Measurements from ENCODE around the gene APP. TPM values are rescaled to one million over a fixed set of nuclear protein-coding genes. Genes with fewer than 3 reads are reported as not detected.

The APP gene
- total RNA-seq, 1 donor from 2014 or later = 321 TPM

GRCh38 chr21:25884311-25884710 lies 286.3 kb downstream of the APP start:
- intact Hi-C loops (cut with DNase I) = no loop called here
- ATAC-seq = no peak
- DNase-seq (ENCODE audit: missing footprints) = no peak

DNA sequence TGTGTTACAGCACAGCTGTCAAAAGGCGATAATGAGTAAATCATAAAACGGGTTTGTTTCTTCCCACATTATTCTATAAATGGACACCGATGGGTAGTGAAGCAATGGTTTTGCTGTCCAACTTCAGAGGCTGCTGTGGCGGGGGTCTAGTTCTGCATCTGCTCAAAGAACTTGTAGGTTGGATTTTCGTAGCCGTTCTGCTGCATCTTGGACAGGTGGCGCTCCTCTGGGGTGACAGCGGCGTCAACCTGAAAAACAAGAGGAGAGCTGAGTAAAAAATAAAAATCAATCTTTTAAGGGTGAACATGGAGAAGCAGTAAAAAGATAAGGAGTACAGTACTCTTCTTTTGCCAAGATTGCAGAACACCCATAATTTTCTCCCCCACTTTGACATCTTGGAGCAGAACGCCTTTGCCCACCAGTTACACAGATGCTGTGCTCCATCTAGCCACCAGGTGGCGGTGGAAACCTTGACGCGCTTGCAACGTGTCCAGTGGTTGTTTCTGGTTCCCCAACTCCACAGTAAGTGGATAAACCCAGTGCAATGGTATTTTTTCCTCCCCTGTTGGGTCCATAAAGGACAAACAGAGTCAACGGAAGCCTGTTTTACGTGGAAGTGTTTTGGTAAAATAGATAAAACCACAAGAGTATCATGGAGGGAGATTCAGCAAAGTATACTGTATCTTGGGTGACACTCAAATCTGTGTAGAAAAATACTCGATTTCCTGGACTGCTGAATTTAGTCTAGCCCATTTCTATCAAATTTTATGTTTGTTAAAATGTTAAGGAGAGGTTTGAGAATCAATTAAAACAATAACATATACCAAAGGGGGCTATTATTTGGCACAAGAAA lies 288.8 kb downstream of the APP start:
- ATAC-seq (peak; percentile 76), DNase-seq (ENCODE audit: missing footprints) (peak; percentile 82)
- intact Hi-C loops (cut with DNase I) = loop anchor here (1.0 to 2.0 kb wide), 2 partner anchors 289 to 833 kb away; partner anchors contain the start of gene APP

DNA sequence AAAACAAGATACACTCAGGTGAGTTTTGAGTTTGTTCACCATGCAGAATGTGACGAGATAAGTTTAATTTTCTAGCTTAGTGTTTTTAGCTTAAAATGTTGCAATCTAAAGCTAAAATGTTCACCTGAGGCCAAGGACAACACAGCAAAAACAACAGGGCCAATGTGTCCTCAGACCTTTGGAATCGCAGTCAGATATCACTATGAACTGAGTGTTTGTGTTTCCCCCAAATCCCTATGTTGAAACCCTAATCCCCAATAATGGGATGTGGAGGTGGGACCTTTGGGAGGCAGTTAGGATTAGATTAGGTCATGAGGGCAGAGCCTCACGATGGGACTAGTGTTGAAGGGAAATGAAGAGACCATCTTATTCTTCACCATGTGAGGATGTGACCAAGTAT lies 291.4 kb downstream of the APP start:
- DNase-seq (ENCODE audit: missing footprints) (no peak), ATAC-seq (no peak)
- intact Hi-C loops (cut with DNase I) = no loop called here

GRCh38 chr21:25878344-25878743 lies 292.2 kb downstream of the APP start:
- ATAC-seq (no peak), DNase-seq (ENCODE audit: missing footprints) (no peak)
- intact Hi-C loops (cut with DNase I) = no loop called here

DNA sequence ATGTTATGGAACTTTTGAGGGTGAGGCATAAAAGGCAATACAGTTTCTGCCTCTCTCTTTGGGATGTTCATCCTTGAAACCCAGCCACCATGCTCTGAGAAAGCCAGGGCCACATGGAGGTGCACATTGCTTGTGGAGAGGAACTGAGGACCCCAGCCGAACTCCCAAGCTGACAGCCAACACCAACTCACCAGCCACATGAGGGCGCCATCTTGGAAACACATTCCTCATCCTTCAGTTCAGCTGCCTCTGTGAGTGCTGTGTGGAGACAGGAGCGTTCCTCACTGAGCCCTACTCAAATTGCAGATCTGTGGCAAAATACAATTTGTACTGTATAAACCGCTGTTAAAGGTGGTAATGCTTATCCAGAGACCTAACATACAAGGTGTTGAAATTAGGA lies 298.3 kb downstream of the APP start:
- DNase-seq (ENCODE audit: missing footprints) (no peak), ATAC-seq (no peak)
- intact Hi-C loops (cut with DNase I) = no loop called here

GRCh38 chr21:25871566-25871965 lies 299.0 kb downstream of the APP start:
- no peak for DNase-seq (ENCODE audit: missing footprints)
- no peak for ATAC-seq
- intact Hi-C loops (cut with DNase I) = no loop called here

DNA sequence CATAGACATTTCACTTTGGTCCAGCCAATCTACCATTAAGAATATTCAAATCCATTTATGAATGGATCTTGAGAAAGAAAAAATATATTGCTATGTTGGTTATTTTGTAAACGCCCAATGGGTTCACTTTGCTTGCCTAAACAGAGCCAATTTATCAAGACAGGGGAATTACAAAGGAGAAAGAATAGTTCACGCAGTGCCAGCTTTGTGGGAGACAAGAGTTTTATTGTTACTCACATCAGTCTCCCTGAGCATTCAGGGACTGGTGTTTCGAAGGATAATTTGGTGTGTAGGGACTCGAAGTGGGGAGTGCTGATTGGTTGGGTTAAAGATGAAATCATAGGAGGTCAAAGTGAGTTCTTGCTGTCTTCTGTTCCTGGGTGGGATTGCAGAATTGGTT lies 300.5 kb downstream of the APP start:
- intact Hi-C loops (cut with DNase I) = no loop called here
- ATAC-seq = no peak
- DNase-seq (ENCODE audit: missing footprints) = no peak

DNA sequence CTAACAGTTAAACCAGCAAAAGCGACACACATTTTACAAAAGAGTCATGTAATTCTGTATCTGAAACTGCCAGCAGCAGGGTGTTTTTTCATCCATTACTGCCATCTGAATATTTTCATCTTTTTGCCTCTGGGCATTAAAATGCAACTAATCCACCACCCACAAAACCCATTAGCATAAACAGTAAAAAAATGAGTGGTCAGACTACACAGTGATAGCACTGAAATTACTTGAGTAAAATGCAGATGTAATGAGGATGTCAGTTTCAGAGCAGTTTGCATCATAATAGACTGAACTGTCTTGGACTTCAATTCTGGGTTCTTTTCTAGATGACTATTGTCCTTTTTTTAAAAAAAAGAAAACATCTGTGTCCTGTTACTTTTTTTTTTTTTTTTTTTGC lies 303.5 kb downstream of the APP start:
- intact Hi-C loops (cut with DNase I) = no loop called here
- ATAC-seq (no peak), DNase-seq (ENCODE audit: missing footprints) (no peak)

DNA sequence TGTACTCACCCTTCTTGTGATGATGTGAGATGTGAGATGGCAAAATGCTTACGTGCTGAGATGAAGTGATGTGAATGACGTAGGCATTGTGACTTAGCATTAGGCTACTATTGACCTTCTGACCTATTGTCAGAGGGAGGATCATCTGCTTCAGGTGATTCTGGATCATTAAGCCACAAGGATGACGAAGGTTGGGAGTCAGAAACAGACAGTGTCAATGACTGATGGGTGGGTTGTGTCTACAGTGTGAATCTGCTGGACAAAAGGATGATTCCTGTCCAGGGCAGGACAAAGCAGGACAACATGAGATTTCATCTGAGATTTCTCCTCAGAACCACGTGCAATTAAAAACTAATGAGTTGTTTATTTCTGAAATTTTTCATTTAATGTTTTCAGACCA lies 306.8 kb downstream of the APP start:
- DNase-seq (ENCODE audit: missing footprints) (no peak), ATAC-seq (no peak)
- intact Hi-C loops (cut with DNase I) = no loop called here

DNA sequence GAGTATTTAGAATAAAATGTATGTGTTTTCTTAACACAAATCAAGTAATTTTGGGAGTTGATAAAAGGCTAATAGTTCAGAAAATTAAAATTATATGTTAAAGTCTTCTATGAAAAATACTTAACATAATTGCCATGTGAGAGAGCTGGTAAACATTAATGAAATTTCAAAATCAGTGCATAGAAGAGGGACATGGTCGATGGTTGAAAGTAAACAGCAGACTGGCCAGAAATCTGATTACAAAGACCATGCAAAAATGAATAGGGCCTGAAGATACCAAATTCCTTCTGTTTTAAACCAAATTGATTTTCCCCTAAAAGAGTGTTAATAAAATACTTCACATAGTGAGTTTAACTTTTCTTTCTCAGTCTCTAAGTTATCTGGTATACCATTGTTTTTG lies 307.5 kb downstream of the APP start:
- DNase-seq (ENCODE audit: missing footprints) (no peak), ATAC-seq (no peak)

GRCh38 chr21:25862596-25862995 lies 308.0 kb downstream of the APP start:
- DNase-seq (ENCODE audit: missing footprints) (no peak), ATAC-seq (no peak)
- intact Hi-C loops (cut with DNase I) = no loop called here

More for the DNA sequence above, 307.5 kb downstream of the APP start:
- intact Hi-C loops (cut with DNase I) = no loop called here

DNA sequence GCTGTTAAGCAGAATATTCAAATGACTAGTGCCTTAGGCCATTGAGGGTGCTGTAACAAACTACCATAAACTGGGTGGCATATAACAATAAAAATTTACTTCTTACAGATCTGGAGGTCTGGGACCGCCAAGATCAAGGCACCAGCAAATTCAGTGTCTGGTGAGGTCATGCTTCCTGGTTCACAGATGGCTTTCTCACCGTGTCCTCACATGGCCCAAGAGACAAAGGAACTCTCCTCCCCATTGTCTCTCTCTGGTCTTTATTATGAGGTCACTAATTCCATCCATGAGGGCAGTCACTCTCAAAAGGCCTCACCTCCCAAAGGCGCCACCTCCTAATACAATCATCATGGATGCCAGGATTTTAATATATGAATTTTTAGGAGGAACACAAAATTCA lies 308.5 kb downstream of the APP start:
- no peak for ATAC-seq
- DNase-seq (ENCODE audit: missing footprints) = no peak
- intact Hi-C loops (cut with DNase I) = no loop called here

GRCh38 chr21:25859235-25859929 lies 311.2 kb downstream of the APP start:
- intact Hi-C loops (cut with DNase I) = no loop called here
- ATAC-seq = no peak
- no peak for DNase-seq (ENCODE audit: missing footprints)

DNA sequence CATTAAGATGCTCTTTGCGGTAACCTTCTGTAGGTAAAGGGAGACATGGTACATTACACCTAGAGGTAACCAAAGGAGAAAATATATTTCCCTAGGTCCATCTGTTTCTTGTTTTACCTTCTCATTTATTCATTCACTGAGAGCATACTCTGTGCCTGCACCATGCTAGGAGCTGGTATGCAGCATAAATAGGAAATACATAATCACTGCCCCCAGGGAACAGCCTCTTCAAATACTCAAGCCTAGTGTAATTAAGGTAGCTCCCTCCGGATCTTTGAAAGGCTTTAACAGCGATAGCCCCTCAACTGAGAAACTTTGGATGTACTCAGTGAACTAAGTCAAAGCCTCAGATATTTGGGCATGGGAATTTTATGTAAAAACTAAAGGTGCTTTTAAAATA lies 312.2 kb downstream of the APP start:
- ATAC-seq (no peak), DNase-seq (ENCODE audit: missing footprints) (no peak)
- intact Hi-C loops (cut with DNase I) = no loop called here

DNA sequence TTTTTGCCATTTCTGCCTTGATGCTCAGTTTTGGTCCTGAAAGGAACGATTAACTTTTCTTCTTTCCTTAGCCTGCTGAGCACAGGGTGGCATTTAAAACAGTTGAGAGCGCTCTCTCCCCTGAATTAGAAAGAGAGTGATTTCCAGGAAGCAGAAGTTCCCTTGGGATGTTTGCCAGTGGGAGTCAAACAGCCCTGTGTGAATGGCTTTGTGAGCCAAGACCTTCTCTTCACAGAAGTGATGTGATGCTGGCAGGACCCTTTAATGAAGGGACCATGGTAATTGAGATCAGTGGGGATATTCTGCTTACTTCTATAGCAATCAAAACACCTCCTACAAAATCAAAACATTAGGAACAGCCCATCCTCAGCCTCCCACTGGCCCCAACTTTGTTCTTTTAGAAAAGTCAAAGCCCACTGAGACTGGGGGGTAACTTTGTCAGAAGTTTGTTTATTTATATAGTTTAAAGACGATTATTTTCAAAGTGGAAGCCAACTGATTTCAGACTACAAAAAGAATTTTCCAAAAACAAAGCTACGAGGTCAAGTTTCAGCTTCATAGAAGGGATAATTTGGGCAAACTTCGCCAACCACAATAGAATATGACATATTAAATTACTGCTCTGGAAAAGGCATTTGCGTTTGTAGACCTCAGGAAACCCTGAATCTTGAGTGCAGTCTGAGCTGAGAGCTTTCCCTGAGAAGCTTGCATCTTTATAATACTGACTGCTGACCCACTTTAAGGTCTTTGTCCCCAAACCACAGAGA lies 313.1 kb downstream of the APP start:
- ATAC-seq (no peak), DNase-seq (ENCODE audit: missing footprints) (no peak)
- intact Hi-C loops (cut with DNase I) = no loop called here

DNA sequence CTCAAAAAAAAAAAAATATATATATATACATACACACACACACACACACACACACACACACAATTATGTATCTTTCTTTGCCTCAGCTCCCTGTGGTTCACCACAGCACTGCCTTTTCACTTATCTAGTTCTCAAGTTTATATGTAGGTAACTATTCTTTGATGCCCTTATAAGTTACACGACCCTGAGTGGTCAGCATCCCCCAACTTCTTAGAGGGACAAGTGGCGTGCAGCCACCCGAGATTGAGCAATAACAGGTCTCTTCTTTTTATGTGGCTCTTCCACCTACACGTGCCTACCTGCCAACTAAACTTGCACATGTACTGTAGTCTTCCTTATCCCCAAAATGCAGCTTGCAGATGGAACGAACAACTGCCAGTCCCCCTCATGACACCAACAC lies 315.0 kb downstream of the APP start:
- ATAC-seq = no peak
- no peak for DNase-seq (ENCODE audit: missing footprints)
- intact Hi-C loops (cut with DNase I) = no loop called here

GRCh38 chr21:25850126-25850842 lies 320.3 kb downstream of the APP start:
- DNase-seq (ENCODE audit: missing footprints) (no peak), ATAC-seq (no peak)
- intact Hi-C loops (cut with DNase I) = no loop called here

GRCh38 chr21:25848309-25848708 lies 322.3 kb downstream of the APP start:
- intact Hi-C loops (cut with DNase I) = no loop called here
- DNase-seq (ENCODE audit: missing footprints) (no peak), ATAC-seq (no peak)

- intact Hi-C loops (cut with DNase I) = no loop called here
- no peak for ATAC-seq
- DNase-seq (ENCODE audit: missing footprints) = no peak
Observed at GRCh38 chr21:25845729-25846256, 324.8 kb downstream of the APP start.

All from Right ventricle myocardium inferior (tissue), 1 donor.